ENCODE data around the gene ZNF701. TPM values are rescaled to one million over a fixed set of nuclear protein-coding genes. Genes with fewer than 3 reads are reported as not detected.

The ZNF701 gene
- total and polyA plus RNA-seq, 2 of the 8 experiments (the other 6 are each of a cell fraction or from before 2014, with no cell fraction given), result 4.9 to 18.7 TPM

DNA sequence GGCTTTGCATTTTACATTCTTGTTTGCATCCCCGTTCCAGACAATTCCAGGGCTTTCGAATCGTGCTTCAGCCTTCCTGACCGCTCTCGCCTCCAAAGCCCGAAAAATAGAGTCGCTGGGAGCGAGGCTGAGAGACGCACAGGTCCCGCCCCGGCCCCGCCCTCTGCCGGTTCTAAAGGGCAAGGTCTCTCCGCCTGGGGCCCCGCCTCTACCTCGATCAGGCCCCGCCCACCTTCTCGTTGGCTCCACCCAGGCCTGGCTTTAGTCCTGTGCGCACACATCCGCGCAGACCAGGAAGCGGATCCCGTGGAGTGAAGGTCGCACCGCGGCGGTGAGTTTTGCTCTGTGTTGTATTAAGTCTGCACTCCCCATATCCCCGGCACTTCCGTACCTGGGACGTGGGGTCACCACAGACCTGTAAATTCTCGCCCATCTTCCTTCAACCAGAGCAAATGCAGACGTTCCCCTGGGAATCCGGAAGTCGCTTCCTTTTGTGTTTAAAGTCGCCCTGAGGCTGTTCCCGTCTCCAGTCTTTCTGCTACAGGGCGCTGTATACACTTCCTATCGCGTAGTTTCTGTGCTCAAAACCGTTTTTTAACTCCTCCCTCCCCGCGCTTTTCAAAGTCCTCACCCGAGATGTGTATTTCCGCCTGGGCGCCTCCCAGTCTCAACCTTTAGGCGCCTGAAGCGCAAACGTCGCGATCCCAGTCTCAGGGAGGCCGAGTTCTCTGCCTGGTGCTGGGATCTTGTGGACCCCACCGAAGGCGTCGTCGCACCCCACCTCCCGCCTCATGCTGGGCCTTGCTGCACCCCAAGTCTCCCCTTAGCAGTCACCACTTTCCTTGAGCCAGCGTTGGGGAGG, at the start of gene ZNF701 (continued):
- TF ChIP-seq RAD21 (IDR thresholded peaks at IDR 0.05 in 1 of 2, conservative IDR thresholded peaks at IDR 0.05 in 1 of 2; ENCODE audit: low read depth in 2 of 2, low read length in 2 of 2), result peak in 1 of 2 experiments; percentile 23; a peak in 1 of 4 replicates
- no peak for TF ChIP-seq CHD1 (IDR thresholded peaks at IDR 0.05; ENCODE audit: low read depth, low read length)
- TF ChIP-seq JUN (IDR thresholded peaks at IDR 0.05; ENCODE audit: low read depth, low read length), result no peak
- TF ChIP-seq SIX5 (IDR thresholded peaks at IDR 0.05; ENCODE audit: low read depth, low read length), result no peak
